GM12878 (cell line): ENCODE data around the gene IRS2. TPM values are rescaled to one million over a fixed set of nuclear protein-coding genes. Genes with fewer than 3 reads are reported as not detected.

Experiments
- ATAC-seq: fragments of 200-7000 bp; cut with Tn5 transposase; 3 replicates; pipeline ENCODE4 v1.9.1; 2020; ENCODE audit warnings: mild to moderate bottlenecking, moderate library complexity
- BruUV-seq: library from RNA; stranded (reverse); fragments of 400-500 nt; replicated peaks from 2 replicates; lab custom pipeline; 2021; lab: Mats Ljungman, UMichigan
- CTCF ChIA-PET: fragments of 300-600 bp; sonication (Branson Sonifier 250); formaldehyde crosslinking; extraction: SDS; loops from one replicate; lab custom pipeline; 2021; ENCODE audit warnings: inconsistent platforms; lab: Yijun Ruan, JAX
- POLR2A ChIA-PET: fragments of 350-600 bp; formaldehyde crosslinking; extraction: SDS; loops from one replicate; lab custom pipeline; 2021; ENCODE audit warnings: inconsistent platforms; lab: Charles Lee
- RAD21 ChIA-PET: fragments of 300-600 bp; sonication (Branson Sonifier 250); formaldehyde crosslinking; loops from one replicate; lab custom pipeline; 2023; ENCODE audit warnings: antibody characterized with exemption; ENCODE audit not compliant: unreplicated experiment; lab: Charles Lee
- SMC1A ChIA-PET: fragments of 300-600 bp; sonication (Branson Sonifier 250); formaldehyde crosslinking; loops from one replicate; lab custom pipeline; 2023; ENCODE audit not compliant: unreplicated experiment, uncharacterized antibody; lab: Charles Lee
- DNase-seq: peaks from one replicate; pipeline ENCODE4 v3.0.0-alpha.2; 2011; ENCODE audit warnings: low read depth, low spot score
- FAIRE-seq: peaks from 3 replicates; lab custom pipeline; 2011; peaks lifted over from hg19 to GRCh38; lab: Jason Lieb, UNC
- H2AFZ ChIP-seq: 2 replicates; pipeline ENCODE4 v1.6.0; 2011; ENCODE audit warnings: low read depth, low read length, control low read depth; ENCODE audit not compliant: control insufficient read depth
- H3K27ac ChIP-seq: 2 replicates; pipeline ENCODE4 v1.5.1; 2011; ENCODE audit warnings: control low read depth; ENCODE audit not compliant: control insufficient read depth, insufficient read depth
- H3K27me3 ChIP-seq, 2 experiments: replicated peaks in 1 of 2; 2 replicates each; pipeline versions ENCODE4 v1.6.0 to v1.6.1; 2011; ENCODE audit warnings: low read length in 1 of 2; ENCODE audit not compliant: control insufficient read depth in 2 of 2, insufficient read depth in 2 of 2
- H3K36me3 ChIP-seq, 2 experiments: 2 replicates each; pipeline ENCODE4 v1.5.1; 2011; ENCODE audit warnings: low read length in 1 of 2; ENCODE audit not compliant: control insufficient read depth in 2 of 2, insufficient read depth in 2 of 2
- H3K4me1 ChIP-seq: 2 replicates; pipeline ENCODE4 v1.6.1; 2011; ENCODE audit warnings: mild to moderate bottlenecking, low read length, moderate library complexity, mixed read lengths; ENCODE audit not compliant: control insufficient read depth, insufficient read depth
- H3K4me2 ChIP-seq: 2 replicates; pipeline ENCODE4 v1.6.0; 2011; ENCODE audit warnings: control low read depth; ENCODE audit not compliant: control insufficient read depth, insufficient read depth
- H3K4me3 ChIP-seq: fragments of 200-600 bp; sonication (generic); 2 replicates; pipeline ENCODE4 v1.5.1; 2016
- H3K79me2 ChIP-seq: 2 replicates; pipeline ENCODE4 v1.6.0; 2011; ENCODE audit warnings: low read length; ENCODE audit not compliant: control insufficient read depth, insufficient read depth
- H3K9ac ChIP-seq: 2 replicates; pipeline ENCODE4 v1.8.0; 2011; ENCODE audit warnings: low read length, control low read depth, mixed read lengths; ENCODE audit not compliant: control insufficient read depth, insufficient read depth
- H3K9me3 ChIP-seq: replicated peaks from 3 replicates; pipeline ENCODE4 v1.5.1; 2011; ENCODE audit warnings: mild to moderate bottlenecking, low read length; ENCODE audit not compliant: control insufficient read depth, insufficient read depth
- H4K20me1 ChIP-seq: 2 replicates; pipeline ENCODE4 v1.6.0; 2011; ENCODE audit not compliant: control insufficient read depth, insufficient read depth
- ATF7 ChIP-seq: fragments of 450-650 bp; IDR thresholded peaks from 2 replicates; pipeline ENCODE4 v1.6.1; 2016; ENCODE audit warnings: low read depth, mild to moderate bottlenecking
- BRCA1 ChIP-seq: IDR thresholded peaks from 2 replicates; pipeline ENCODE4 v1.6.1; 2011; ENCODE audit warnings: low read depth, low read length, improper control_type of control experiment
- CHD4 ChIP-seq: fragments of 200-600 bp; sonication (generic); IDR thresholded peaks from 2 replicates; pipeline ENCODE4 v1.6.1; 2016; ENCODE audit warnings: mild to moderate bottlenecking
- EZH2 ChIP-seq: IDR thresholded peaks from 2 replicates; pipeline ENCODE4 v1.6.1; 2012; ENCODE audit warnings: low read depth, mild to moderate bottlenecking, control low read depth, inconsistent platforms, low read length, borderline replicate concordance; ENCODE audit not compliant: control insufficient read depth
- FOXK2 ChIP-seq: fragments of 450-650 bp; IDR thresholded peaks from 2 replicates; pipeline ENCODE4 v1.6.1; 2017; ENCODE audit warnings: mild to moderate bottlenecking, moderate library complexity
- GATAD2B ChIP-seq: fragments of 450-650 bp; conservative IDR thresholded peaks from 2 replicates; pipeline ENCODE4 v1.6.1; 2017; ENCODE audit warnings: low read depth, mild to moderate bottlenecking, moderate library complexity
- SPI1 ChIP-seq: IDR thresholded peaks from 2 replicates; pipeline ENCODE4 v1.6.1; 2011; ENCODE audit warnings: low read depth, mild to moderate bottlenecking, low read length, moderate library complexity, borderline replicate concordance; ENCODE audit not compliant: insufficient read depth
- ZBTB4 ChIP-seq: fragments of 450-650 bp; formaldehyde crosslinking; IDR thresholded peaks from 2 replicates; pipeline ENCODE4 v1.4.0; 2022; ENCODE audit warnings: mild to moderate bottlenecking, moderate library complexity
- ZNF24 ChIP-seq: fragments of 450-650 bp; IDR thresholded peaks from 2 replicates; pipeline ENCODE4 v1.6.1; 2017; ENCODE audit warnings: antibody characterized with exemption, mild to moderate bottlenecking
- ZSCAN29 ChIP-seq: fragments of 450-650 bp; IDR thresholded peaks from 2 replicates; pipeline ENCODE4 v1.6.1; 2017; ENCODE audit warnings: mild to moderate bottlenecking, moderate library complexity
- WGBS: methylation state at CpG from one replicate; pipeline ENCODE4 v1.1.6; 2016; ENCODE audit warnings: low lambda C conversion rate; ENCODE audit not compliant: insufficient replicate concordance, insufficient coverage; ENCODE audit errors: missing lambda C conversion rate; 5-methylcytosine and 5-hydroxymethylcytosine counted together
- in situ Hi-C: fragments of 300-500 bp; cut with MboI; formaldehyde crosslinking; loops from 9 replicates; pipeline ENCODE4 v1.14.3; 2018; ENCODE audit warnings: mixed read lengths
- intact Hi-C: fragments of 100-400 bp; cut with micrococcal nuclease; formaldehyde crosslinking; loops from one replicate; pipeline ENCODE4 v1.14.2; 2022; ENCODE audit not compliant: unreplicated experiment
- polyA plus RNA-seq, 11 experiments: library from polyadenylated mRNA; depleted of rRNA in 4 of 11; unstranded in 6 of 11; stranded (reverse) in 5 of 11; fragments of >200 nt; fragmentation: Nextera tagmentation in 4 of 11; fragmentation: Illumina TruSeq in 1 of 11; extraction: Ambion mirVana in 4 of 11; extraction: Trizol in 1 of 11; gene quantifications; 1 replicate in 1 of 11; 2 replicates in 10 of 11; pipeline versions ENCODE4 v1.2.1 to v1.2.3, GENCODE V29; 2011 to 2016; ENCODE audit warnings: inconsistent platforms in 2 of 11, missing spikeins in 2 of 11, low read depth in 1 of 11
- total RNA-seq, 4 experiments: library from RNA; depleted of rRNA in 3 of 4; stranded (reverse); fragments of >200 nt in 3 of 4; fragmentation: Illumina TruSeq in 1 of 4; extraction: Trizol in 1 of 4; gene quantifications; 2 replicates each; pipeline versions ENCODE4 v1.2.1 to v1.2.3, GENCODE V29; 2013 to 2021
- TF ChIP-seq, protein P1 (sequence below): fragments of 450-650 bp; conservative IDR thresholded peaks from 2 replicates; pipeline ENCODE4 v1.6.1; 2017; ENCODE audit warnings: mild to moderate bottlenecking, moderate library complexity

Gene IRS2
- total and polyA plus RNA-seq, 10 of the 15 experiments (the other 5 are each of a cell fraction or from before 2014, with no cell fraction given): 0.01 to 0.31 (median 0.07) TPM; not detected in 6

DNA sequence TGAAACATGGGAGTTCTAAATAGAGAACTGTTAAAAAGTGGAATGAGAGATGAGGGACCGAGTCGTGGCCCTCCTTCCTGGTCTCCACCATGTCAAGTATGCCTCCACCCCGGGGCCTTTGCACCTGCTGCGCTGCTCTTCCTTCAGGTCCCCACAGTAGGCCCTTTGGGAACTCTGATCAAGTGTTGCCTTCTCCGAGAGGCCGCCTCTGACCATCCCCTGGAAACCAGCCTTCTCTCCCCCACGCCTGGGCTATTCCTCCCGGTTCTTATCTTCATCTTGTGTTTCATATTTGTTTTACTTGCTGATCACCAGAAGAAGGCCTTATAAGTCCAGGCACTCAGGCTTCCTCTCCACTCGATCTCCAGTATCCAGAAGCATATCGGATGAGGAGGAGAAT lies 40.0 kb downstream of the IRS2 start:
- DNase-seq: no peak
- ChIA-PET CTCF (no interaction called here), SMC1A (no interaction called here), RAD21 (no interaction called here), POLR2A (no interaction called here)
- in situ Hi-C loops: no loop called here
- TF ChIP-seq, protein P1, sequence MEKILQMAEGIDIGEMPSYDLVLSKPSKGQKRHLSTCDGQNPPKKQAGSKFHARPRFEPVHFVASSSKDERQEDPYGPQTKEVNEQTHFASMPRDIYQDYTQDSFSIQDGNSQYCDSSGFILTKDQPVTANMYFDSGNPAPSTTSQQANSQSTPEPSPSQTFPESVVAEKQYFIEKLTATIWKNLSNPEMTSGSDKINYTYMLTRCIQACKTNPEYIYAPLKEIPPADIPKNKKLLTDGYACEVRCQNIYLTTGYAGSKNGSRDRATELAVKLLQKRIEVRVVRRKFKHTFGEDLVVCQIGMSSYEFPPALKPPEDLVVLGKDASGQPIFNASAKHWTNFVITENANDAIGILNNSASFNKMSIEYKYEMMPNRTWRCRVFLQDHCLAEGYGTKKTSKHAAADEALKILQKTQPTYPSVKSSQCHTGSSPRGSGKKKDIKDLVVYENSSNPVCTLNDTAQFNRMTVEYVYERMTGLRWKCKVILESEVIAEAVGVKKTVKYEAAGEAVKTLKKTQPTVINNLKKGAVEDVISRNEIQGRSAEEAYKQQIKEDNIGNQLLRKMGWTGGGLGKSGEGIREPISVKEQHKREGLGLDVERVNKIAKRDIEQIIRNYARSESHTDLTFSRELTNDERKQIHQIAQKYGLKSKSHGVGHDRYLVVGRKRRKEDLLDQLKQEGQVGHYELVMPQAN: no peak
- TF ChIP-seq ATF7: no peak
- no peak for TF ChIP-seq GATAD2B
- TF ChIP-seq SPI1: no peak
- no peak for TF ChIP-seq ZSCAN29
- no peak for TF ChIP-seq FOXK2
- TF ChIP-seq CHD4: no peak
- TF ChIP-seq BRCA1: no peak
- TF ChIP-seq EZH2: no peak
- TF ChIP-seq ZNF24: no peak
- no peak for TF ChIP-seq ZBTB4 (CRISPR knock-in tag)
- ATAC-seq: no peak
- H3K4me2 ChIP-seq: no peak overlapping the region
- H2AFZ ChIP-seq: no peak overlapping the region
- no peaks in the 10 kb centered on the region for H3K4me1 ChIP-seq
- H3K27me3 ChIP-seq: 0 out of 4 replicates have a peak, but pooled peaks cover 0 to 2% of the 10 kb centered on the region in 2 experiments
- BruUV-seq: no TSS peak
- no peaks in the 10 kb centered on the region for H4K20me1 ChIP-seq
- WGBS: 36% methylated on average over 6 of the region's 10 CpGs
- intact Hi-C loops: no loop called here
- no peaks in the 10 kb centered on the region for H3K36me3 ChIP-seq
- H3K4me3 ChIP-seq: no peak overlapping the region
- no peak overlapping the region for H3K27ac ChIP-seq
- H3K9ac ChIP-seq: no peak overlapping the region
- no peaks in the 10 kb centered on the region for H3K79me2 ChIP-seq
- FAIRE-seq: no peak
- H3K9me3 ChIP-seq: no peaks in the 10 kb centered on the region
